Astrocyte (in vitro differentiated cells and primary cell): ENCODE results near the gene CH25H.

Experiments used
- CTCF ChIP-seq: IDR thresholded peaks from 2 replicates; pipeline ENCODE4 v1.5.1; 2011; ENCODE audit warnings: low read depth, mild to moderate bottlenecking, inconsistent platforms, low read length, moderate library complexity; ENCODE audit not compliant: insufficient read depth
- EZH2 ChIP-seq: IDR thresholded peaks from 2 replicates; pipeline ENCODE4 v1.6.1; 2012; ENCODE audit warnings: mild to moderate bottlenecking, low read length, inconsistent platforms; ENCODE audit not compliant: insufficient read depth

DNA sequence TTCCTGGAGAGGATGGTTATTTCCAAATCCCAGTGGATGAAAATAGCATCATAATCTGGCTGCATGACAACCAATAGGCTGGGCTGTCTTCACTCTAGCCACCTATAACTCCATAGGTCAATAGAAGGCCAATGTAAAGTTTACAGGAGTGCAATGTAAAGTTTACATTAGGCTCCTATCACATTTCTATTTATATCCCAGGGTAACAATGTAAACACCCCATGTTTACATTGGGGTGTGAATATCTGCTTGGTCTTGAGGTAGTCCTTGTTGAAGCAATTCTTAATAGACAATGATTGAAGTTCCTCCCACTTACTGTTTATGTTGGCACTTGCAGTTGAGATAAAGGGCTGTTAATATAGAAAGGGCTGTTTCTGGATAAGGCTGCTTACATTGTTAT, 21.5 kb downstream of the CH25H start:
- TF ChIP-seq CTCF, result no peak
- no peak for TF ChIP-seq EZH2
